SH-SY5Y (cell line): ENCODE data around the gene LTC4S.

ENCODE experiments used
- GATA2 ChIP-seq: IDR thresholded peaks from 2 replicates; pipeline ENCODE4 v1.6.1; 2011; ENCODE audit warnings: mild to moderate bottlenecking, low read depth, low read length
- GATA3 ChIP-seq: IDR thresholded peaks from 2 replicates; pipeline ENCODE4 v1.6.1; 2011; ENCODE audit warnings: low read depth, mild to moderate bottlenecking, low read length, moderate library complexity

Gene LTC4S

DNA sequence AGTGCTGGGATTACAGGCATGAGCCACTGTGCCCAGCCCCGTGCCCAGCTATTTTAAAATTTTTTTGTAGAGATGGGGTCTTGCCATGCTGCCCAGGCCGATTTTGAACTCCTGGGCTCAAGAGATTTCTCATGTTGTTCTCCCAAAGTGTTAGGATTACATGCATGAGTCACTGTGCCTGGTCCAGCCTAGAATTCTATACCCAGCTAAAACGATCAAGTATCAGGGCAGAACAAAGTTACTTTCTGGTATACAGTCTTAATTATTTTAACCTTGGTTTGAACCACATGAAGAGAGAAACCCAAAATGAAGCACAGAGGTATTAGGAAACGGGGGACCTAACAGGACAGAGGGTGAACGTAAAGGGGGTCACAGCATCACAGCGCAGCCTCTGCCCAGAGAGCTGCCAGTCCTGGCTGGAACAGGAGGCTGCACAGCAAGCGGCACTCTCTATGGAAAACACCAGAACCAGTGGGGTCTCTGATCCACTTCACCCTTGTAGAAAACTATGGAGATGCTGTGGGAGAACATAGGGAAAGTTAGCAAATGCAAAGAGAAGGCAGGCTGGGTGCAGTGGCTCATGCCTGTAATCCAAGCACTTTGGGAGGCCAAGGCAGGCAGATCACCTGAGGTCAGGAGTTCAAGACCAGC, 37.2 kb downstream of the LTC4S start:
- TF ChIP-seq GATA2 (no peak), GATA3 (no peak)

DNA sequence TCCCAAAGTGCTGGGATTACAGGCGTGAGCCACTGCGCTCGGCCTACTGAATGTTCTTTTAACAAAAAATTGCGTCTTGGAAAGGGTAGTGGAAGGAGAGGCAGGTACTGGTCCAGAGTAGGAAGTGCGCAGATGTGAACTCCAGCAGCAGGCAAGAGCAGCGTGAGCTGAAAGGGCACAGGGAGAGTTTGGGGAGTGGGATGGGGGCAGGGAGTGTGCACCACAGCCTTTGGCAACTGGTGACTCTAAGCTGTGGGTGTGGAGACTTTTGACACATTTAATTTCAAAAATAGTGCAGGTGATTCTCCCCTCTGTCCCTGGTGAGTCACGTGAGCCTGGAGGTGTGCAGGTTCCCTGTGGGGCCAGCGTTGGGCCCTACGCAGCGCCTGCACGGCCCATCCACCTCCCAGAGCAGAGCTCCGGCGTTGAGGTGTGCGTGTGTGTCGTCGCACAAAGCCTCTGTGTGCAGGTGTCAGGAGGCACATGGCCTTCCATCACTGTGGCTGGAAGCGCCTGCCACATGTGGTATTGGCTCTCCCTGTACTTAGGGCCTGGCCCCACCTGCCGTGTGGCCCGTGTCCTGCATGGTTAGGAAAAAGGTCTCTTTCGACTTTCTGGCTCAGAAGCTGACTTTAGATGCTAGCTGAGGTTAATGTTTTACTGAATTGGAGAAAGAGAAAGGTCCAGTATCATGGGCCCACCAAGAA, 38.4 kb downstream of the LTC4S start:
- TF ChIP-seq GATA2 (no peak), GATA3 (no peak)

DNA sequence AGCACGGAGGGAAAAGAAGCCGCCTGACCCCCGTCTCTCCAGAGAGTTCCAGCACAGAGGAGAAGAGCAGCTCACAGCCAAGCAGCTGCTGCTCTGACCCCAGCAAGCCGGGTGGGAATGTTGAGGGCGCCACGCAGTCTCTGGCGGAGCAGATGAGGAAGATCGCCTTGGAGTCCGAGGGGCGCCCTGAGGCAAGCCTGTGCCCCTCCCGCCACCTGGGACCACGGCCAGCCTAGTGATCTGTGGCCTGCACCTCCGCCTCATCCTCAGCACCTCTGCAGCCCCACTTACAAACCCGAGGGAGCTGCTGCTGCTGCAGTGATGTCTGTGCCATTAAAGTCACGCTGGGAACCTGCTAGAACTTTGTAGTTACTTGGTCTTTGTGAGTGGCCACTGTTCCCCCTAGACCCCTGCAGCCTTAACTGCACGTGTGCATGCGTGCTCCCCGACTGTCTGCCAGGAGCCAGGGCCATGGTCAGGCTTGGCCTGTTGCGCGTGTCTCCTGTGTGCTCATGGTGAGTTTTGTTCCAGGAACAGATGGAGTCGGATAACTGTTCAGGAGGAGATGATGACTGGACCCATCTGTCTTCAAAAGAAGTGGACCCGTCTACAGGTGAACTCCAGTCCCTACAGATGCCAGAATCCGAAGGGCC, 39.4 kb downstream of the LTC4S start:
- TF ChIP-seq GATA3 (no peak), GATA2 (no peak)

DNA sequence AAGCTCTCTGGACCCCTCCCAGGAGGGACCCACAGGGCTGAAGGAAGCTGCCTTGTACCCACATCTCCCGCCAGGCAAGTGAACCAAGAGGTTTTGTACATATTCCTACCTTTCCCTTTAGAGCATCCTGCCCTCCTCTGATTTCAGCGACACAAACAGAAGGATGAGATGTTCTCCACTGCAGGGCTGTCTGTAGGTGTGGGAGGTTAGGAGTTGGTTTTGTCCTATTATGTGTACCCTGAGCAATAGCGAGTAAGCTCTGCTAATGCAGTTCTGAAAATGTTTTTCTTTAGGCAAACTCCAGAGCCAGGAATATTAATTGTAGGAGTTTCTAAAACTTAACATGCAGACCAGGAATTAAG, 39.9 kb downstream of the LTC4S start:
- TF ChIP-seq GATA2 (no peak), GATA3 (no peak)

DNA sequence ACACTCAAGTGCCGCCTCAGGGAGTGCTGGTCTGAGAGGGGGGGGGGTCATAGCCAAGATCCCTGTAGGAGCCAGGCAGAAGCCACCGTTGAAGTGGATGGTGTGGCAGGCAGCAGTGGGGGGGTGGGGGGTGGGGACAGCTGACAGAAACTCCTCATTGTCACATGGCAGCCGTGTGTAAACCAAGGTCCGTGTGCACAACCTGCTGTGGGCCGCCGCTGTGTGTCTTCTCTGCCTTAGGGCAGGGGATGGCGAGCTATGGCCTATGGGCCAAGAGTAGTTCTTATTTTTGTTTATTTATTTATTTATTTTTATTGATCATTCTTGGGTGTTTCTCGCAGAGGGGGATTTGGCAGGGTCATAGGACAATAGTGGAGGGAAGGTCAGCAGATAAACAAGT, 40.3 kb downstream of the LTC4S start:
- TF ChIP-seq GATA2 (no peak), GATA3 (no peak)

DNA sequence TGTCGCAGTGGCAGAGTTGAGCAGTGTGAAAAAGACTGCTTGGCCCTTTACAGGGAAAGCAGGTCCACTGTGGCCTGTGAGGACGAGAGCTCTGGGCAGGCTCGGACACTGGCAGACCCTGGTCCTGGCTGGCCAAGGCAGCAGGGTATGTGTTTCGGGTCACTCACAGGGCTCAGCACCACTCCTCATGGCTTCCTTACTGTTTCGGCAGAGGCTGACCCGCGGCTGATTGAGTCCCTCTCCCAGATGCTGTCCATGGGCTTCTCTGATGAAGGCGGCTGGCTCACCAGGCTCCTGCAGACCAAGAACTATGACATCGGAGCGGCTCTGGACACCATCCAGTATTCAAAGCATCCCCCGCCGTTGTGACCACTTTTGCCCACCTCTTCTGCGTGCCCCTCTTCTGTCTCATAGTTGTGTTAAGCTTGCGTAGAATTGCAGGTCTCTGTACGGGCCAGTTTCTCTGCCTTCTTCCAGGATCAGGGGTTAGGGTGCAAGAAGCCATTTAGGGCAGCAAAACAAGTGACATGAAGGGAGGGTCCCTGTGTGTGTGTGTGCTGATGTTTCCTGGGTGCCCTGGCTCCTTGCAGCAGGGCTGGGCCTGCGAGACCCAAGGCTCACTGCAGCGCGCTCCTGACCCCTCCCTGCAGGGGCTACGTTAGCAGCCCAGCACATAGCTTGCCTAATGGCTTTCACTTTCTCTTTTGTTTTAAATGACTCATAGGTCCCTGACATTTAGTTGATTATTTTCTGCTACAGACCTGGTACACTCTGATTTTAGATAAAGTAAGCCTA, 42.6 kb downstream of the LTC4S start:
- TF ChIP-seq GATA3: no peak
- TF ChIP-seq GATA2: no peak

DNA sequence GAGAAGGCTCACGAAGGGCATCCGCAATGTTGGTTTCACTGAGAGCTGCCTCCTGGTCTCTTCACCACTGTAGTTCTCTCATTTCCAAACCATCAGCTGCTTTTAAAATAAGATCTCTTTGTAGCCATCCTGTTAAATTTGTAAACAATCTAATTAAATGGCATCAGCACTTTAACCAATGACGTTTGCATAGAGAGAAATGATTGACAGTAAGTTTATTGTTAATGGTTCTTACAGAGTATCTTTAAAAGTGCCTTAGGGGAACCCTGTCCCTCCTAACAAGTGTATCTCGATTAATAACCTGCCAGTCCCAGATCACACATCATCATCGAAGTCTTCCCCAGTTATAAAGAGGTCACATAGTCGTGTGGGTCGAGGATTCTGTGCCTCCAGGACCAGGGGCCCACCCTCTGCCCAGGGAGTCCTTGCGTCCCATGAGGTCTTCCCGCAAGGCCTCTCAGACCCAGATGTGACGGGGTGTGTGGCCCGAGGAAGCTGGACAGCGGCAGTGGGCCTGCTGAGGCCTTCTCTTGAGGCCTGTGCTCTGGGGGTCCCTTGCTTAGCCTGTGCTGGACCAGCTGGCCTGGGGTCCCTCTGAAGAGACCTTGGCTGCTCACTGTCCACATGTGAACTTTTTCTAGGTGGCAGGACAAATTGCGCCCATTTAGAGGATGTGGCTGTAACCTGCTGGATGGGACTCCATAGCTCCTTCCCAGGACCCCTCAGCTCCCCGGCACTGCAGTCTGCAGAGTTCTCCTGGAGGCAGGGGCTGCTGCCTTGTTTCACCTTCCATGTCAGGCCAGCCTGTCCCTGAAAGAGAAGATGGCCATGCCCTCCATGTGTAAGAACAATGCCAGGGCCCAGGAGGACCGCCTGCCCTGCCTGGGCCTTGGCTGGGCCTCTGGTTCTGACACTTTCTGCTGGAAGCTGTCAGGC, 43.6 kb downstream of the LTC4S start:
- TF ChIP-seq GATA3: no peak
- no peak for TF ChIP-seq GATA2

DNA sequence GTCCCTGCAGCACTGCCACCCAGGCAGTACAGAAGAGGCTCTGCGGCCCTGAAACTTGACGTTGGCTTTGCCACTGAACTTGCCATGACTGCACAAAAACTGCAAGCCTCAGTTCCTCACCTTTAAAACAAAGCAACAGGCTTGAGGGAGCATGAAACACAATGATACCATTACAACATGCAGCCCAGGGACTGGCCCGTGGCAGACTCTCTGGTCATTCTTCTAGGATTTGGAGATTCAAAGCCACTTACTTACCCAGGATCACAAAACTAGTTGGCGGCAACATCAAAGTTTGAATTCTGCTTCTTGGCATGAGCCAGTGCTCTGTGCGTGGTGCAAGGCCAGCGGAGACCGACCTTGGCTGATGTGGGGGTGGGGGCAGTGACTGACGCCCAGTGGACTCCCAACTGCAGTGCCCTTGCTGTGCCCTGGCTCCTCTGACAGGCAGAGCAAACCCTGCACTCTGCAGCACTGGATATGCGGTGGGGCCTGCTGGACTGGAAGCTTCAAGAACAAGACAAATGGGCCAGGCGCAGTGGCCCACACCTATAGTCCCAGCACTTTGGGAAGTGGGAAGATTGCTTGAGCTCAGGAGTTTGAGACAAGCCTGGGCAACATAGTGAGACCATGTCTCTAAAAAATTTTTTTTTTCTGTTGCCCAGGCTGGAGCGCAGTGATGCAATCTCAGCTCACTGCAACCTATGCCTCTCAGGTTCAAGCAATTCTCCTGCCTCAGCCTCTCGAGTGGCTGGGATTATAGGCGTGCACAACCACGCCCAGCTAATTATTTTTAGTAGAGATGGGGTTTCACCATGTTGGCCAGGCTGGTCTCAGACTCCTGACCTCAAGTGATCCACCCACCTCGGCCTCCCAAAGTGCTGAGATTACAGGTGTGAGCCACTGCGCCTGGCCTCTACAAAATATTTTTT, 45.8 kb downstream of the LTC4S start:
- TF ChIP-seq GATA3: no peak
- TF ChIP-seq GATA2: no peak

DNA sequence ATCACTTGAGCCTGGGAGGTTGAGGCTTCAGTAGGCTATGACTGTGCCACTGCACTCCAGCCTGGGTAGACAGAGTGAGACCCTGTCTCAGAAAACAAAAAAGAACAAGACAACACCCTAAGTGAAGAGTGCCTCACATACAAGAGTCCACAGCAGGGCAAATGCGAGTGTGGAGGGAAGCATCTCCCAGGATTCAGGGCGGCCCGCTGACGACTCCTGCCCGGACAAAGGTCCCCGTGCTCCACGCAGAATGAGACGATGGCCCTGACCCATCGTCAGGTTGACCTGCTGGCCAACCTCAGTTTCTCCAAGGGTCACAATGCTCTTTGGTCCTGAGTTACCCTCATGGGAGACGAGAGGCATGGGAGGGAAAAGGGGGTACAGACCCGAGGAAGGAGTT, 46.5 kb downstream of the LTC4S start:
- no peak for TF ChIP-seq GATA2
- TF ChIP-seq GATA3: no peak

DNA sequence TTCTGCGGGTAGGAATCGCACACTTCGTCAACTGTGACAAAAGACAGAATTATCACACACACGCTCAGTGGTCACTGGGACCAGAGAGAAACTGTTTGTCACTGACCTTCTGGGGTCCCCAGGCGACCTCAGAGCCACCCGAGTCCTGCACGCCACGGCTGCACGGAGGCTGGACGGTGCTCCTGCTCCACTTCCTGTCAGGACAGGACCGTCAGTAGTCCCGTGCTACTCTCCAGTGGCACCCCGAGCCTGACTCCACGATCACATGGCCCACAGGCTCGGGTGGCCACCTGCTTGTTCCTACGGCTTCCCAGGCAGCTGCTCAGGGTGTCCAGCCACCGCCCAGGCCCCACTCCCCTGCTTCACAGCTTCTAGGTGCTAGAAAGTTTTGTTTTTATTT, 47.0 kb downstream of the LTC4S start:
- TF ChIP-seq GATA2 (no peak), GATA3 (no peak)

DNA sequence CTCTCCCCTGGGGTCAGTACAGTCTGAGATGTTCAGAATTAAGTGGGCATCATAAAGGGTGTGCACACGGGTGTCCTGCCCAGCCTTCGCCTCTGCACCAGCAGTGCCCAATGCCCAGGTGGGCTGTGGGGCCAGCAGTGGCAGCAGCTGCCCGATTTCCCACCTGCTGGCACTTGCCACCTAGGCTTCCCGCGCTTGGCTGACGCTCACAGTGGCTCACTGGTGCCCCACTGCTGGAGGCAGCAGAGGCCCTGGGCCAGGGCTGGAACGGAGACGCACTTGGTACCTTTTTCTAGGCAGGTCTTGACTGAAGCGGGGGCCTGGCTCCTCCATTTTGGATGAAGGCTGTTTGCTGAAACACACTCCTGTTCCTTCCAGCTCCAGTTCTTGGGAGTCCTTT, 47.8 kb downstream of the LTC4S start:
- TF ChIP-seq GATA2: no peak
- TF ChIP-seq GATA3: no peak
